Left lung (tissue), 10 donors: ENCODE data around the gene PTGDR. TPM values are rescaled to one million over a fixed set of nuclear protein-coding genes. Genes with fewer than 3 reads are reported as not detected.

Source experiments
- ATAC-seq: fragments of 200-7000 bp; cut with Tn5 transposase; one replicate; pipeline ENCODE4 v1.9.1; 2020; ENCODE audit warnings: moderate library complexity
- DNase-seq, 4 donors: peaks; one replicate each; pipeline ENCODE4 v3.0.0-alpha.2; 2013 to 2020
- H3K27ac ChIP-seq, 2 donors: fragments of 200-600 bp; sonication (generic) in 1 of 2; one replicate each; pipeline versions ENCODE4 v1.5.0 to v1.8.0; 2020 to 2021
- H3K27me3 ChIP-seq, 2 donors: fragments of 200-600 bp; sonication (generic) in 1 of 2; one replicate each; pipeline versions ENCODE4 v1.5.0 to v1.8.0; 2020 to 2021
- H3K36me3 ChIP-seq, 2 donors: fragments of 200-600 bp; sonication (generic) in 1 of 2; one replicate each; pipeline versions ENCODE4 v1.5.0 to v1.8.0; 2020 to 2021
- H3K4me1 ChIP-seq, 2 donors: fragments of 200-600 bp; one replicate each; pipeline ENCODE4 v1.8.0; 2021
- H3K4me3 ChIP-seq, 2 donors: fragments of 200-600 bp; sonication (generic) in 1 of 2; one replicate each; pipeline versions ENCODE4 v1.5.0 to v1.8.0; 2020 to 2021; ENCODE audit warnings: mild to moderate bottlenecking in 1 of 2
- H3K9me3 ChIP-seq, 2 donors: fragments of 200-600 bp; sonication (generic) in 1 of 2; one replicate each; pipeline versions ENCODE4 v1.5.0 to v1.8.0; 2020 to 2021
- CTCF ChIP-seq, 2 donors: fragments of 200-600 bp; sonication (generic) in 1 of 2; IDR thresholded peaks; one replicate each; pipeline versions ENCODE4 v1.5.0 to v1.8.0; 2021; ENCODE audit warnings: antibody characterized with exemption in 2 of 2
- intact Hi-C, 2 donors: fragments of 100-400 bp; cut with DNase I; formaldehyde crosslinking; loops; one replicate each; pipeline versions ENCODE4 v1.11.2 to v1.14.2; 2022
- polyA plus RNA-seq, 6 donors: library from polyadenylated mRNA; unstranded; fragments of 120-200 nt; gene quantifications; one replicate each; pipeline ENCODE4 v1.2.1, GENCODE V29; 2013; ENCODE audit not compliant: insufficient read length in 6 of 6
- total RNA-seq, 2 donors: library from RNA; stranded (reverse); fragmentation: NEBNext Ultra II Directional; extraction: Animal tissue kit (Norgen Biotek cat#: 25700); gene quantifications; one replicate each; pipeline ENCODE4 v1.2.1, GENCODE V29; 2021
- donor health status: DM: no; HTN: yes; CAD: no.
- donor health status: DM: no; HTN: no; CAD: no.

PTGDR gene
- total and polyA plus RNA-seq, 8 donors, result 0.11 to 0.97 (median 0.38) TPM

GRCh38 chr14:52268279-52269061, 972 bp downstream of the PTGDR start:
- intact Hi-C loops, result no loop called here
- no peaks in the 10 kb centered on the region for H3K9me3 ChIP-seq
- DNase-seq, result peak in 2 of 4 donors; percentile 14 to 82
- peaks cover 0 to 26% of the 10 kb centered on the region in 2 donors for H3K4me1 ChIP-seq
- peaks cover 39 to 50% of the 10 kb centered on the region in 2 donors for H3K27me3 ChIP-seq
- peak overlapping the region; percentile 14 to 38 for H3K4me3 ChIP-seq
- no peak overlapping the region for H3K27ac ChIP-seq
- TF ChIP-seq CTCF (IDR thresholded peaks at IDR 0.05), result no peak
- H3K36me3 ChIP-seq, result no peaks in the 10 kb centered on the region
- ATAC-seq, result peak; percentile 34

GRCh38 chr14:52269100-52269499, 1.6 kb downstream of the PTGDR start:
- ATAC-seq (no peak), DNase-seq (peak in 1 of 4 donors; percentile 4)
- Histone ChIP-seq H3K4me1 (peaks cover 0 to 26% of the 10 kb centered on the region in 2 donors), H3K27ac (no peak overlapping the region), H3K36me3 (no peaks in the 10 kb centered on the region), H3K27me3 (peaks cover 39 to 50% of the 10 kb centered on the region in 2 donors), H3K9me3 (no peaks in the 10 kb centered on the region), H3K4me3 (peak overlapping the region in 1 of 2 donors; percentile 38)
- TF ChIP-seq CTCF (IDR thresholded peaks at IDR 0.05), result no peak
- intact Hi-C loops, result no loop called here

GRCh38 chr14:52269982-52270381, 2.5 kb downstream of the PTGDR start:
- Histone ChIP-seq H3K27ac (no peak overlapping the region), H3K4me1 (peaks cover 0 to 26% of the 10 kb centered on the region in 2 donors), H3K36me3 (no peaks in the 10 kb centered on the region), H3K27me3 (peaks cover 39 to 50% of the 10 kb centered on the region in 2 donors), H3K9me3 (no peaks in the 10 kb centered on the region), H3K4me3 (no peak overlapping the region)
- intact Hi-C loops, result no loop called here
- ATAC-seq (no peak), DNase-seq (no peak)
- TF ChIP-seq CTCF (IDR thresholded peaks at IDR 0.05), result no peak

- no peak for ATAC-seq
- no peak overlapping the region for H3K4me3 ChIP-seq
Measured at GRCh38 chr14:52271538-52271937, 4.0 kb downstream of the PTGDR start.

More at GRCh38 chr14:52271538-52271937, 4.0 kb downstream of the PTGDR start:
- no peaks in the 10 kb centered on the region for H3K36me3 ChIP-seq
- no peak for TF ChIP-seq CTCF (IDR thresholded peaks at IDR 0.05)
- H3K27ac ChIP-seq, result no peak overlapping the region
- no peak for DNase-seq
- intact Hi-C loops, result no loop called here
- H3K9me3 ChIP-seq, result no peaks in the 10 kb centered on the region
- H3K27me3 ChIP-seq, result peaks cover 37 to 44% of the 10 kb centered on the region in 2 donors
- H3K4me1 ChIP-seq, result peaks cover 0 to 24% of the 10 kb centered on the region in 2 donors
